Activated naive CD4-positive, alpha-beta T cell treated with anti-CD3 and anti-CD28 coated beads, Interleukin-2, amount 50 U/mL, for 16 hours (primary cell): ENCODE results near the gene LRRN4CL.
A peak's percentile ranks its signal among the peaks of the same experiment; 100 is the strongest.
"Not testable (repeated sequence)": the region's sequence is repeated elsewhere in the genome, so short reads cannot be mapped to it uniquely, and the experiment has no call there.

ENCODE experiments used
- DNase-seq: peaks from one replicate; pipeline ENCODE4 v3.0.0-alpha.2; 2020

Gene LRRN4CL

GRCh38 chr11:62689421-62690183, at the start of gene LRRN4CL:
LRRN4CL (minus strand) TSS chr11:62689530; CDS start chr11:62688508, 1,022 bp downstream.
- DNase-seq = no peak

GRCh38 chr11:62737196-62737595, 47.9 kb upstream of the LRRN4CL start:
- DNase-seq = no peak

GRCh38 chr11:62732830-62733229, 43.5 kb upstream of the LRRN4CL start:
- DNase-seq = no peak

- DNase-seq = not testable (repeated sequence)
These were observed 40.7 kb upstream of the LRRN4CL start for GRCh38 chr11:62730076-62730475.

GRCh38 chr11:62728171-62728988, 39.0 kb upstream of the LRRN4CL start, which contains the start of gene TTC9C:
TTC9C (plus strand) TSS chr11:62728486; CDS start chr11:62728849, 363 bp downstream.
- peak; percentile 84 for DNase-seq

- DNase-seq = peak; percentile 79
These were observed 38.5 kb upstream of the LRRN4CL start for GRCh38 chr11:62727872-62728170.

GRCh38 chr11:62727165-62727871, 38.0 kb upstream of the LRRN4CL start, which contains the start of gene HNRNPUL2:
HNRNPUL2 (minus strand) TSS chr11:62727457; CDS start chr11:62727156, 301 bp downstream.
- DNase-seq = peak; percentile 98

GRCh38 chr11:62726915-62727164, 37.5 kb upstream of the LRRN4CL start:
- DNase-seq = no peak

- peak; percentile 32 for DNase-seq
These were observed 37.0 kb upstream of the LRRN4CL start for GRCh38 chr11:62726156-62726914.

GRCh38 chr11:62725646-62726045, 36.3 kb upstream of the LRRN4CL start:
- no peak for DNase-seq

GRCh38 chr11:62724171-62724570, 34.8 kb upstream of the LRRN4CL start:
- no peak for DNase-seq

GRCh38 chr11:62721994-62722393, 32.7 kb upstream of the LRRN4CL start:
- DNase-seq = no peak

GRCh38 chr11:62719302-62719978, 30.1 kb upstream of the LRRN4CL start:
- DNase-seq = no peak

- no peak for DNase-seq
These were observed 27.5 kb upstream of the LRRN4CL start for GRCh38 chr11:62716816-62717215.

- DNase-seq = no peak
These were observed 26.9 kb upstream of the LRRN4CL start for GRCh38 chr11:62716206-62716605.

- no peak for DNase-seq
These were observed 26.1 kb upstream of the LRRN4CL start for GRCh38 chr11:62715150-62716130.

GRCh38 chr11:62713343-62713742, 24.0 kb upstream of the LRRN4CL start:
- no peak for DNase-seq

- no peak for DNase-seq
These were observed 23.5 kb upstream of the LRRN4CL start for GRCh38 chr11:62712861-62713260.

GRCh38 chr11:62712276-62712812, 23.0 kb upstream of the LRRN4CL start:
- DNase-seq = no peak

GRCh38 chr11:62710001-62710345, 20.6 kb upstream of the LRRN4CL start:
- DNase-seq = peak; percentile 24
